B cell (primary cell): ENCODE measurements around the gene NUDT9. TPM values are rescaled to one million over a fixed set of nuclear protein-coding genes. Genes with fewer than 3 reads are reported as not detected.

Experiments
- ATAC-seq: fragments of 200-7000 bp; cut with Tn5 transposase; one replicate; pipeline ENCODE4 v1.10.0; 2021; ENCODE audit warnings: low read depth, mild to moderate bottlenecking, moderate number of reproducible peaks, moderate library complexity
- CTCF ChIA-PET: fragments of 350-600 bp; sonication (Branson Sonifier 250); formaldehyde crosslinking; loops from one replicate; lab custom pipeline; 2021; ENCODE audit warnings: antibody characterized with exemption, inconsistent platforms; lab: Charles Lee
- POLR2A ChIA-PET: fragments of 350-600 bp; sonication (Branson Sonifier 250); formaldehyde crosslinking; loops from one replicate; lab custom pipeline; 2021; ENCODE audit warnings: antibody characterized with exemption; lab: Charles Lee
- DNase-seq: peaks from one replicate; pipeline ENCODE4 v3.0.0; 2013
- H2AFZ ChIP-seq: 2 replicates; pipeline ENCODE4 v1.6.1; 2012; ENCODE audit warnings: mild to moderate bottlenecking, low read depth, low read length; ENCODE audit not compliant: insufficient read depth, poor library complexity, severe bottlenecking
- H3K27ac ChIP-seq, 2 donors: 1 replicate in 1 of 2; 2 replicates in 1 of 2; pipeline ENCODE4 v1.5.1; 2012 to 2013; ENCODE audit warnings: low read length in 2 of 2, mild to moderate bottlenecking in 2 of 2, moderate library complexity in 1 of 2
- H3K27me3 ChIP-seq, 4 experiments: fragments of 200-600 bp in 1 of 4; sonication (generic) in 1 of 4; replicated peaks in 1 of 4; 1 replicate in 2 of 4; 2 replicates in 2 of 4; pipeline versions ENCODE4 v1.6.1 to v1.7.0; 2013 to 2016; ENCODE audit warnings: low read length in 3 of 4, mild to moderate bottlenecking in 2 of 4, mixed read lengths in 1 of 4, moderate library complexity in 1 of 4; ENCODE audit not compliant: insufficient read depth in 4 of 4, control insufficient read depth in 3 of 4; ENCODE audit errors: control extremely low read depth in 1 of 4
- H3K36me3 ChIP-seq, 2 experiments: replicated peaks in 1 of 2; 1 replicate in 1 of 2; 2 replicates in 1 of 2; pipeline versions ENCODE4 v1.6.1 to v1.7.1; 2013; ENCODE audit warnings: low read length in 1 of 2; ENCODE audit not compliant: insufficient read depth in 2 of 2, control insufficient read depth in 1 of 2; ENCODE audit errors: control extremely low read depth in 1 of 2, extremely low read depth in 1 of 2
- H3K4me1 ChIP-seq, 2 donors: fragments of 200-600 bp in 1 of 2; sonication (generic) in 1 of 2; 1 replicate in 1 of 2; 2 replicates in 1 of 2; pipeline versions ENCODE4 v1.5.1 to v1.6.1; 2013 to 2017; ENCODE audit warnings: low read length in 2 of 2; ENCODE audit not compliant: control insufficient read depth in 2 of 2, insufficient read depth in 2 of 2
- H3K4me2 ChIP-seq: replicated peaks from 2 replicates; pipeline ENCODE3; 2012; ENCODE audit warnings: mild to moderate bottlenecking, low read depth, low read length; ENCODE audit not compliant: poor library complexity, severe bottlenecking
- H3K4me3 ChIP-seq, 5 experiments: fragments of 200-600 bp in 1 of 5; sonication (generic) in 1 of 5; 1 replicate in 3 of 5; 2 replicates in 2 of 5; pipeline versions ENCODE4 v1.5.1 to v1.7.0; 2011 to 2016; ENCODE audit warnings: low read length in 4 of 5, mild to moderate bottlenecking in 4 of 5, low read depth in 2 of 5, control low read depth in 1 of 5, moderate library complexity in 1 of 5; ENCODE audit not compliant: insufficient read depth in 1 of 5; ENCODE audit errors: control extremely low read depth in 1 of 5, extremely low read depth in 1 of 5
- H3K79me2 ChIP-seq: fragments of 200-600 bp; sonication (generic); one replicate; pipeline ENCODE4 v1.6.0; 2016; ENCODE audit warnings: low read length; ENCODE audit not compliant: control insufficient read depth, insufficient read depth
- H3K9ac ChIP-seq: fragments of 200-600 bp; sonication (generic); 2 replicates; pipeline ENCODE4 v1.6.1; 2017; ENCODE audit warnings: mild to moderate bottlenecking, low read length, moderate library complexity
- H3K9me3 ChIP-seq, 3 donors: one replicate each; pipeline versions ENCODE4 v1.6.1 to v1.7.1; 2013; ENCODE audit warnings: low read length in 2 of 3; ENCODE audit not compliant: control insufficient read depth in 2 of 3, insufficient read depth in 1 of 3; ENCODE audit errors: control extremely low read depth in 1 of 3
- H4K20me1 ChIP-seq: 2 replicates; pipeline ENCODE4 v1.6.0; 2012; ENCODE audit warnings: mild to moderate bottlenecking, low read length; ENCODE audit not compliant: insufficient read depth, control insufficient read depth, poor library complexity, severe bottlenecking
- H3K27ac Mint-ChIP-seq: one replicate; pipeline ENCODE4 v1.8.0; 2021; ENCODE audit warnings: mixed read lengths
- H3K27me3 Mint-ChIP-seq: one replicate; pipeline ENCODE4 v1.8.0; 2021; ENCODE audit warnings: mixed read lengths
- H3K4me1 Mint-ChIP-seq: one replicate; pipeline ENCODE4 v1.8.0; 2021; ENCODE audit warnings: mixed read lengths
- H3K4me3 Mint-ChIP-seq: one replicate; pipeline ENCODE4 v1.8.0; 2021; ENCODE audit warnings: mixed read lengths
- H3K9me3 Mint-ChIP-seq: one replicate; pipeline ENCODE4 v1.8.0; 2022; ENCODE audit warnings: mixed read lengths; ENCODE audit not compliant: insufficient read depth
- EZH2 ChIP-seq: IDR thresholded peaks from 2 replicates; pipeline ENCODE4 v1.6.1; 2012; ENCODE audit warnings: borderline replicate concordance, low read depth, mild to moderate bottlenecking, moderate library complexity, low read length; ENCODE audit not compliant: insufficient read depth, poor library complexity, severe bottlenecking
- WGBS: methylation state at CpG from one replicate; pipeline ENCODE4 v1.1.5; 2013; ENCODE audit warnings: missing lambda C conversion rate; ENCODE audit not compliant: insufficient coverage; 5-methylcytosine and 5-hydroxymethylcytosine counted together
- intact Hi-C: fragments of 100-400 bp; cut with micrococcal nuclease; formaldehyde crosslinking; loops from one replicate; pipeline ENCODE4 v1.10.0; 2022
- polyA plus RNA-seq: library from polyadenylated mRNA; depleted of rRNA; stranded (reverse); fragments of >200 nt; gene quantifications from 2 replicates; pipeline ENCODE4 v1.2.3, GENCODE V29; 2012
- total RNA-seq, 2 donors: library from RNA; stranded (reverse); fragments of 120-200 nt in 1 of 2; gene quantifications; 1 replicate in 1 of 2; 2 replicates in 1 of 2; pipeline versions ENCODE4 v1.2.3 to v1.2.4, GENCODE V29; 2013 to 2022
- TF ChIP-seq, protein P1 (sequence below): fragments of 200-600 bp; IDR thresholded peaks from one replicate; pipeline ENCODE4 v1.8.0; 2022; ENCODE audit warnings: antibody characterized with exemption, mild to moderate bottlenecking

Gene NUDT9
- total and polyA plus RNA-seq, 2 donors (not counting 1 experiment from before 2014, with no cell fraction given) = 10.0 to 17.5 TPM

DNA sequence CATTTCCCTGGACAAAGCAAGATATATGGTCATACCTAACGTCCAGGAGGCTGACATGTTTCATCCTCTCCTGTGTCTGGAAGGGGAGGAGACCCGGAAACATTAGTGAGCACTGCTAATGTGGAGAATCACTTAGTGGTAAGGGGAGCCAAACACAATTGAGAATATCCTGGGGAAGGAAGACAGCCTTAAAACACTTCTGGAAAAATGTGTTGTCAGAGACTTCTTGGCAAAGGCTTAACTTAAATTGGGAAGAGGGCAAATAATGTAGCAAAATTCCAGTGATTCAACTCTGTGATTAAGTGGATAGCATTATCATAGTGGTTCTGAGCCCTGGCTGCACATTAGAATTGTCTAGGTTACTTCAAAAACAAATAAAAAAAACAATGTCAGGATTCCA, 67.3 kb downstream of the NUDT9 start:
- peaks cover 0 to 12% (median 3%) of the 10 kb centered on the region in 3 donors for H3K9me3 ChIP-seq
- no peaks in the 10 kb centered on the region for H4K20me1 ChIP-seq
- Mint-ChIP-seq H3K9me3 (no peaks in the 10 kb centered on the region), H3K27me3 (no peaks in the 10 kb centered on the region), H3K4me1 (peaks cover 3% of the 10 kb centered on the region), H3K27ac (no peak overlapping the region), H3K4me3 (no peak overlapping the region)
- H3K9ac ChIP-seq = no peak overlapping the region
- DNase-seq (no peak), ATAC-seq (no peak)
- POLR2A ChIA-PET = no interaction called here
- TF ChIP-seq, protein P1, sequence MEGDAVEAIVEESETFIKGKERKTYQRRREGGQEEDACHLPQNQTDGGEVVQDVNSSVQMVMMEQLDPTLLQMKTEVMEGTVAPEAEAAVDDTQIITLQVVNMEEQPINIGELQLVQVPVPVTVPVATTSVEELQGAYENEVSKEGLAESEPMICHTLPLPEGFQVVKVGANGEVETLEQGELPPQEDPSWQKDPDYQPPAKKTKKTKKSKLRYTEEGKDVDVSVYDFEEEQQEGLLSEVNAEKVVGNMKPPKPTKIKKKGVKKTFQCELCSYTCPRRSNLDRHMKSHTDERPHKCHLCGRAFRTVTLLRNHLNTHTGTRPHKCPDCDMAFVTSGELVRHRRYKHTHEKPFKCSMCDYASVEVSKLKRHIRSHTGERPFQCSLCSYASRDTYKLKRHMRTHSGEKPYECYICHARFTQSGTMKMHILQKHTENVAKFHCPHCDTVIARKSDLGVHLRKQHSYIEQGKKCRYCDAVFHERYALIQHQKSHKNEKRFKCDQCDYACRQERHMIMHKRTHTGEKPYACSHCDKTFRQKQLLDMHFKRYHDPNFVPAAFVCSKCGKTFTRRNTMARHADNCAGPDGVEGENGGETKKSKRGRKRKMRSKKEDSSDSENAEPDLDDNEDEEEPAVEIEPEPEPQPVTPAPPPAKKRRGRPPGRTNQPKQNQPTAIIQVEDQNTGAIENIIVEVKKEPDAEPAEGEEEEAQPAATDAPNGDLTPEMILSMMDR = no peak
- no peak for TF ChIP-seq EZH2
- no peaks in the 10 kb centered on the region for H3K4me1 ChIP-seq
- H3K27ac ChIP-seq = no peak overlapping the region
- 100% methylated on average over 2 of the region's 2 CpGs for WGBS
- H2AFZ ChIP-seq = no peak overlapping the region
- no peak overlapping the region for H3K4me2 ChIP-seq
- CTCF ChIA-PET = no interaction called here
- no peaks in the 10 kb centered on the region for H3K79me2 ChIP-seq
- no peaks in the 10 kb centered on the region for H3K36me3 ChIP-seq
- no peaks in the 10 kb centered on the region for H3K27me3 ChIP-seq
- no peak overlapping the region for H3K4me3 ChIP-seq
- intact Hi-C loops = no loop called here

DNA sequence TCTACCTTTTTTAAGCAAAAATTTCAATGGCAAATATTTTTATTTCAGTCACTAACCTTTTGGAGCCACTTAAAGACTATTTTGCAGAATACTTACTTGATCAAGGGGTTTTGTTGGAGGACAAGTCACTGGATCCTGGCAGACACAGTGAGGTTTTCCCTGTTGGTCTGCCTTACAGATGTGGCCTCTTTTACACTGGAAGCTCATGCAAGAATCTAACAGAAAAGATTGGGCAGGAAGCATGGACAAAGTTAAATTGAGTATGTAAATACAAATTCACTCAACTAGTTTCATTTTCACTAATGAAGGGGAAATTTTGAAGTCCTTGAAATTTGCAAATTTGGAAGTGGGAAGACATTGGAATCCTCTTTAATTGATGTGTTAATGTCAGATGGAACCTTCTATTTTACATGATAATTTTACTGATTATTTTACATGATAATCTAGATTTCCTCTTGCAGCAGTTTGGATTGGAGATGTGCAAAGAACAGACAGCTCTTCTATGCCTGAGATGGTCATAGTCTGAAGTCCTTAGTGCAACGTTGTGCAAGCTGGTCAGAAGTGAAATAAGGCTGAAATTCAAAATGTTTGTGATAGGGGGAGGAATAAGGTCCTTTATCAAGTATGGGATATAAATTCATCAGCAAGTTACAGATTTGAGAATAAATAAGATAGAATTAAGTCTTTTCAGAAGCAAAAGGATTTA, 68.4 kb downstream of the NUDT9 start:
- intact Hi-C loops = no loop called here
- no peak for DNase-seq
- no peaks in the 10 kb centered on the region for H3K27me3 Mint-ChIP-seq
- WGBS = 71% methylated on average over 1 of the region's 1 CpG
- no peaks in the 10 kb centered on the region for H4K20me1 ChIP-seq
- H3K27ac Mint-ChIP-seq = no peak overlapping the region
- no peak for TF ChIP-seq EZH2
- TF ChIP-seq, protein P1 = no peak
- H3K9ac ChIP-seq = no peak overlapping the region
- no peak overlapping the region for H2AFZ ChIP-seq
- H3K9me3 ChIP-seq = peaks cover 0 to 12% (median 3%) of the 10 kb centered on the region in 3 donors
- H3K9me3 Mint-ChIP-seq = no peaks in the 10 kb centered on the region
- H3K27me3 ChIP-seq = no peaks in the 10 kb centered on the region
- no peak overlapping the region for H3K4me3 ChIP-seq
- no peak overlapping the region for H3K27ac ChIP-seq
- no peak overlapping the region for H3K4me2 ChIP-seq
- peaks cover 3% of the 10 kb centered on the region for H3K4me1 Mint-ChIP-seq
- ChIA-PET CTCF (interaction anchor here (0.8 kb wide), 1 partner anchor 43 kb away, joined by 4 read pairs; no protein-coding TSS in a partner anchor), POLR2A (no interaction called here)
- no peak for ATAC-seq
- H3K79me2 ChIP-seq = no peaks in the 10 kb centered on the region
- H3K36me3 ChIP-seq = no peaks in the 10 kb centered on the region
- no peak overlapping the region for H3K4me3 Mint-ChIP-seq
- H3K4me1 ChIP-seq = no peaks in the 10 kb centered on the region
